Measurements from ENCODE around the gene CTDSP1.

DNA sequence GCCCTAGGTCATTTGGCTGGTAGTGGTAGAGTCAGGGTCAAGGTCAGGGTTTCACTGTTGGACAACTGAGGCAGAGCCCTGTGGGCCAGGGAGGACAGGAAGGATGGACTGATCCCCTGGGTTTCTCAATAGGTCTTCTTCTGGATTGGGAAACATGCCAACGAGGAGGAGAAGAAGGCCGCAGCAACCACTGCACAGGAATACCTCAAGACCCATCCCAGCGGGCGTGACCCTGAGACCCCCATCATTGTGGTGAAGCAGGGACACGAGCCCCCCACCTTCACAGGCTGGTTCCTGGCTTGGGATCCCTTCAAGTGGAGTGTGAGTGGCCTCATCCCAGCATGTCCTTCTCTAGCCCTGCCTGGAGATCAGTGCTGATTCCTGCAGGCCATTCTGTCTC lies 37.3 kb downstream of the CTDSP1 start:
- no peak for TF ChIP-seq SUZ12 (IDR thresholded peaks at IDR 0.05; ENCODE audit: extremely low read depth, insufficient read depth, insufficient read length)
- no peak for TF ChIP-seq ZNF274 (IDR thresholded peaks at IDR 0.05; ENCODE audit: low read depth, low read length)
- TF ChIP-seq YY1 (IDR thresholded peaks at IDR 0.05; ENCODE audit: insufficient read depth, insufficient read length) = no peak

Data from NT2/D1 (cell line).